NCI-H510A treated with DMSO at 0.1 percent for 48 hours (cell line): ENCODE results near the gene ZNRF2.

Experiments used
- DNase-seq: peaks from one replicate; lab custom pipeline; 2025; lab: John Stamatoyannopoulos, UW

The ZNRF2 gene

DNA sequence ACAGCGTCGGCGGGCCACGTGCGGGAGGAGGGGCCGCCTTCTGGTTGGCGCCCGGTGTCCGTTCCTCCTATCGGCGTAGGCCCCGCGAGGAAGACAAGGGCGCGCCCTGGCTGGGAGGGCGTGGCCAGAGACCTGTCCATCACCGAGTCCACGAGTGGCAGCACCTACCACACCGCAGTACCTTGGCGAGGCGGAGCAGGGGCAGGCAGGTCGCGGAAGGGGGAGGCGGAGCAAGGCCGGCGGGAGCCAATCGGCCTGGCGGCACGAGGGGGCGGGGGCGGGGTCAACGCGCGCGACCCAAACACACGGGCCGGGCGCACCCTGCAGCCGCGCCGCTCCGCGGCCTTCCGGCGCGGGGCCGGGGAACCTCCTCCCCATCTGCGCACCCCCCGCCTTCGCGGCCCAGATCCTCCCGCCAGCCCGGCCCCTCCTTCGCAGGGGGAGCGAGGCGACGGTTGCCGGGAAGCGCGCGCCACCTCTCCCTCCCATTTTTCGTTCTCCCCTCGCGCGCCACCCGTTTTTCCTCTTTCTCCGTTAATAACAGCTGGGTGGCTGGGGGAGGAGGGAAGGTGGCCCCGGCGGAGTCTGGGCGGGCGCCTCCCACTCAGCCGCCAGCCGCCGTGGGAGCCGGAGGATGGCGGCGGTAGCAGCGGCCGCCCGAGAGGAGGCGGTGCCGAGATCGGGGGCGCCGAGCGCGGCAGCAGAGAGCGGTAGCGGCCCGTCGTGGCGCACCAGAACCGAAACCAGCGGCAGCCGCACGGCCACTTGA is at the start of gene ZNRF2:
Gene ZNRF2 (plus strand): TSS at position 300 of the 769 bp plus-strand sequence. CDS start 761 bp downstream, outside the sequence.
- DNase-seq = peak; percentile 95

GRCh38 chr7:30237271-30237695 is 47.1 kb upstream of the ZNRF2 start:
- DNase-seq = no peak

DNA sequence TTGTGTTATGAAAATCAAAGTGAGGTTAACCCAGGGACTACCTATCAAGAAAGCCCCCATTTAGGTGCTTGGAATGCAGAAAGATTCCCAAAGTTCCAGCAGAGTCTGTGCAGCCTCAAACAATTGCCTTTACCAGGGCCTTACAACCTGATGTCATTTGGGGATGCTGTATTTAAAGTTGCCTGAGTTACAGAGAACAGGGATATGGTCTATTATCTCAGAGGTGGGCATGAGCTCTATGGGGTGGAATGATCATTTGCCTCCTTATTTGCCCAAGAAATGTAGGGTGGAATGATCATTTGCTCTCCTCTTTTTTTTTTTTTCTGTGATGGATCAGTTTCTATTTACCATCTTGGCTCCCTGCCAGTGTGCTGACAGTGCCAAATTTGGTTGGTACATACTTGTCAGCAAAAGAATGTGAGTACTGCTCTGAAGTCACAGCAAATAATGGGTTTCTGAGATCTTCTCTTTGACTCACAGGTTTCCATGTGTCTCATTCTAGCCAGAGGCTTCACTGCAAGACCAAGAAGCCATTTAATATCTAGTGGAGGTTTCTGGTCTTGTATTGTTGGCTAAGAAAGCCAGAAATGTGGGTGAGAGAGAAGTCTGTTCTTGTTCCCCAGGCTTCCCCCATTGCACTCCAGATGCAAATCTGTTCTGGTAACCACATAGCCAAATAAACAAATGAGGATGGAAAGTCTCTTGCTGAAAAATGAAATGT is 45.5 kb upstream of the ZNRF2 start:
- peak; percentile 80 for DNase-seq

GRCh38 chr7:30240106-30240800 is 44.1 kb upstream of the ZNRF2 start:
- DNase-seq = no peak

DNA sequence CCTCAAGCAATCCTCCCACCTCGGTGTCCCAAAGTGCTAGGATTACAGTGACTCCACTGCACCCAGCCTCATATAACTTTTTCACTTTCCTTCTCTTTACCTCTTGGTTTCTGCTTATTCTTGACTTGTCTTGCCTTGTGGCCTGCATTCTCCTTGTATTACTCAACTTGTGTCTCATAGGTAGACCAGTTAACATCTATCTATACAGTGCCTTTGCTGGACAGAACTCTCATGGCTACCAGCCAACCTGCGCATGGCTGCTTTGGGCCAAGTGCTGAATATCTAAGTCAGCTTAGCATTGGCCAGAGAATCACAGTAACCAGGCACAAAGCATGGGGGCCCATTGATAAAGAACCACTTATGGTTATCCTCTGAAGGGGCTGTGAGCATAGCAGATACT is 42.6 kb upstream of the ZNRF2 start:
- no peak for DNase-seq

DNA sequence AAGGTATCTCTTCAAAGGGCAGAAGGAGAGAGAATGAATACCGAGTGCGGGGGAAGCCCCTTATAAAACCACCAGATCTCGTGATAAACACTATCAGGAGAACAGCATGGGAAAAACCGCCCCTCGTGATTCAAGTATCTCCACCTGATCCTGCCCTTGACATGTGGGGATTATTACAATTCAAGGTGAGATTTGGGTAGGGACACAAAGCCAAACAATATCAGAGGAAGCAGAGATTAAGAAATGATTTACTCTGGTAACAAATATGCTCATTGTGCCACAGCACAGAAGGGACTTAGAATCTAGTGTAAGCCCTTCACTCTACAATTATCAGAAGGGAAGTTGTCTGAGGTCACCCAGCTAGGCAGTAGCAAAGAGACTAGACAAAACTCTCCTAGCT is 40.1 kb upstream of the ZNRF2 start:
- DNase-seq = no peak

GRCh38 chr7:30245913-30246312 is 38.5 kb upstream of the ZNRF2 start:
- no peak for DNase-seq

DNA sequence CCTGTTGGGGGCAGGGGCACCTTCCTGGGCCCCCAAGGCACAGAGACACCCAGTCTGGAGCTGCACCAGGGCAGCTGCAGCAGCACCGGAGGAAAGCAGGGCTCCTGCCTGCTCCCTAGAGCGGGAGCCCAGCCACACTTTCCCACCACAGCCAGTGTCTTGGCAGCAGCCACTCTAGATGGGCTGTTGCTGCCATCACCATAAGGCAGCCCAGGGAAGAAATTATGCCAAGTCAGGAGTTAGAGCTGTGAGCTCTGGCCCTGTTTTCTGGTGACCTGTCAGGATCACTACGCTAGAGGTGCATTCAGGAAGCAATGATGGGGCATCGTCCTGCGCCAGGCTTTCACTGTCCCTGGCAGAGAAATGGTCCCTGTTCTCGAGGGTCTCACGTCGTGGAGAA is 38.0 kb upstream of the ZNRF2 start:
- no peak for DNase-seq

DNA sequence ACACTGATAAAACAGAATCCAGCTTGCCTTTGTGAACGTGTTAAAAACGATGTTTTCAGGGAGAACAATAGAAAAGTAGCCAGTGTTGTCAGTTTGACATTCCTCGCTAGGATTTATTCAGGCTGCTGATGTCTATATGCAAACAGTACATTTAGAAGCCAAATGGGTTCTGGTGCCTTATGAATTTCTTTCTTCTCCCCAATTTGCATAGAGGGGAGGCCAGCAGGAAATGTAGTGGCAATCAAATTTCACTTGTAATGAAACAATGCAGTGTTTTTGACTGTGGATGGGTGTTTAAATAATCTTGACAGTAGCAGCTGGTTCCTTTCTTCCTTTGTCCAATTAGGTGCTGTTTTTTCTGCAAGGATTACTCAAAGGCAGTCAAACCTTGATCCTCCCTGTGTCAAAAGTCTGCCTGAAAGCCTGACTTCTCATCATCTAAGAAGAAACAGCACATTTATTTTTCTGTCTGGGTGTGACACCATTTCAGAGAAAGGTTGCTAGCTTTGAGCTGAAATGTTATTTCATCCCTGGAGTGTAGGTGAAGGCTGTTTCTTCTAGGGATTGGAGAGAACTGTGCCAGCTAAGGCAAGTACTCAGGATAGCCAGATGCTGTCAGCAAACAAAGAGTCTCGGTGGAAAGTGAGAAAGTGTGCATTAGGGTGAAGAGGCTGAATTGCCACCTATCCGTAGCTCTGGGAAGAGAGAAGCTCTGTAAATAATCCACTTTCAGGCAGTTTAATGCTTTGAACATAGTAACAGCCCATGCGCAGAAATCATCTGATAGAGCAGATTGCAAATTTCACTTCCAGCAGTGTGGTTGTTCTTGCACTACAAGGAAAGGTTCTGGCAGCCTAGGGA is 36.6 kb upstream of the ZNRF2 start:
- peak; percentile 90 for DNase-seq

DNA sequence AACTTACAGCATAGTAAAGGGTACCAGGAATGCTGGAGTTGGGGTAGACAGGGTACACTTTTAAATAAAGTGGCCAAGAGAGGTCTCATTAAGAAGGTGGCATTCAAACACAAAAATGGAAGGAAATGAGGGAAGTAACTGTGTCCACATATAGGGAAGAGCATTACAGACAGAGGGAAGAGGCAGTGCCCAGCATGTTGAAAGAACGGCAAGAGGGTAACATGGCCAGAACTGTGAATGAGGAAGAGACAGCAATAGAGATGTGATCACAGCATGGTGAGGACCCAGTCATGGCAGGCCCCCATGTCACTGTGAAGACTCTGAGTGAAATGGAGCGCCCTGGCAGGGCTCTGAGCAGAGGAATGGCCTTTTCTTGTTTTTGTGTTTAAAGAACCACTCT is 35.1 kb upstream of the ZNRF2 start:
- DNase-seq = no peak

GRCh38 chr7:30249986-30250774 is 34.2 kb upstream of the ZNRF2 start:
- no peak for DNase-seq

- no peak for DNase-seq
These were observed 32.6 kb upstream of the ZNRF2 start for GRCh38 chr7:30251708-30252329.

DNA sequence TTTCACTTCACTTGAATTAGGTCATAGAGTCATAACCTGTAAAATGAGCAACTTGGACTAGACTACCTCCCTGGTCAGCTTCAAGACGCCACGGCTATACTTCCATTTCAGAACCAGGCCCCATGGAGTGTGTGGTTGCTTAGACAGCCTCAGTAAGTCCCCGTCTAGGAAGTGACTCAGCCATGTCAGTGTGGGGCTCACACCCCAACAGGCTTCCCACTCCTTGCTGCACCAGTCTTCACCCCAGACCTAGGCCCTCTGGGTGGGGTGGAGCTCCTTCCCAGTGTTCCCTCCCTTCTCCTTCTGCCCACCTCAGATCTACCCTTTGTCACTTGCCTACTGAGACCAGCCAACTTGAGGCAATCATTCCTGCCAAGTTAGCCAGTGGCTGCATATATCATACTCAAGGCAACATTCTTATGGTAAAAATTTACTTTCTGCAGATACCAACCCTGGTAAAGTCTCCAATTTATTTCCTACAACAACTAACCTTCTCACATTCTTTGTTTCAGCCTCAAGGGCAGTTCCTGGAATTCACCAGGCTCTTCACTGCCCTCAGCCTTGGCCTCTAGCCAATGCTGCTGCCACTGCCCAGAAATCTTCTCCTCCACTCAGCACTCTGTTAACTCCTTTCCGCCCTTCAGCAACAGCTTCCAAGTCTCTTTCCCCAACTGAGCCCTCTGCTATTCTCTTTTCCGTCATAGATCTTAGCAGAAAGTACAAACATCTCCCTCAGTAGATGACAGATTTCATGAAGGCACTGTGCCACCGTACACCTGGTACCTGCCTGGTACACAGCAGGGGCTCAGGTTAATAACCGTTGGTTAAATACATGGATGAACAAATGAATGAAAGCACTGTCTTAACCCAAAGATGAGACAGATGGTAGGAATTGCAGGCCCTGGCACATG is 31.3 kb upstream of the ZNRF2 start:
- peak; percentile 55 for DNase-seq

GRCh38 chr7:30253796-30254165 is 30.6 kb upstream of the ZNRF2 start:
- no peak for DNase-seq

DNA sequence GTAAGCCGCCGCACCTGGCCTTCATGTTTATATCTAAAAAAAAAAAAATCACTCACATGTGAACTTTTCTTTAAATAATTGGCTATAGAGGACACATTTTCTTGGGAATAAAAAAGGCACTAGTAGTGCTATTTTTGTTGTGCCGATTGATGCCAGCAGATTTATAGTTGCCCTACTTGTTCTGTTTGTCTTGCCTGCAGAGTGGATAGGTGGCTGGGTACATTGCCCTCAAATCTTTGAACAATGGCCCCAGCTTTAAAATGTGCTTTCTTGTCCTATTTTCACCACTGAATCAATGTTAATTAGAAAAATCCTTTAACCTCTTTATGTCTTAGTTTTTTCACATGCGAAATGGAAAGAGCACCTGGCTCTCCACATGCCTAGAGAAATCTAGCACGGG is 30.1 kb upstream of the ZNRF2 start:
- no peak for DNase-seq

DNA sequence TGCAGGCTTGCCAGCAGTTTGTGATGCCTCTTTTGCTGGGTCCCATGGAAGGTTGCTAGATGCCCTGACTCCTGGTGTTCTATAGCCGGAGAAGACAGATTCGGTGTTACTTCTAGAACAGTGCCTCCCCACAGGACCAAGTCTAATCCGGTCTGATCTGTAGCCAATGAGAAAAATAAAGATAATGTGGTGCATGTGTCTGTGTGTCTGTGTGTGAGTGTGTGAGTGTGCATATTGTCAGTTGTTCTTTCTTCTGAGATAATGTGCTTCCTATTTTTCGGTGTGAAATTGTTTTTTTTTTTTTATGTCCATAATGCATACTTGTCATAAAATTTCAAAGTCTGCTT is 29.7 kb upstream of the ZNRF2 start:
- DNase-seq = no peak

DNA sequence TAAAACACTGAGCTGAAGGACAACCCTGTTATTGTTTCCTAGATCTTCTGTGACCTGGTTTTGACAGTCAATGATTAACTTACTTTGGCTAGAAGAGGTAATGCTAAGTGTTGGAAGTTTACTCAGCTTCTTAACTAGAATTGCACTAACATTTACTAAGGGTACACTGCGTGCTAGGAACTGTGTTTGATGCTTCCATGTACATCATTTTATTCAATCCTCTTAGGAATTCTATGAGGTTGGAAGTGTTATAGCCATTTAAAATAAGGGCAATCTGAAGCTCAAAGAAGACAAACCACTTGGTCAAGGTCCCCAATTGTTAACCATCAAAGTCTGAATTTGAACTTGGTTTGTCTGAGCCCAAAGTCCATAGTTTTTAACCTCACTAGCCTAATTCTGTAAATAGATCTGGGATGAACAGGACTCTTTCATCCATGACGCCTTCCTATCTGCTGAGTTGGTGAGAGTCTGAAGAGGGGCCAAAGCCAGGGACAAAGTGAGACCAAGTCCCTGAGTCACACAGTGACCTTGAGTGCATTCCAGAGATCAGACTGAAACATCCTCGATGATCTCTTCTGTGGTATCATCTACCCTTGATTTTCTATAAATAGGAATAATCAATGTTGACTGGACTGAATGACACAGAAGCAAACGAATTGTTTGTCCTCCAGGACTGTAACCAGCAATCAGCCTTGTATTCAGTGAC is 29.2 kb upstream of the ZNRF2 start:
- DNase-seq = no peak

DNA sequence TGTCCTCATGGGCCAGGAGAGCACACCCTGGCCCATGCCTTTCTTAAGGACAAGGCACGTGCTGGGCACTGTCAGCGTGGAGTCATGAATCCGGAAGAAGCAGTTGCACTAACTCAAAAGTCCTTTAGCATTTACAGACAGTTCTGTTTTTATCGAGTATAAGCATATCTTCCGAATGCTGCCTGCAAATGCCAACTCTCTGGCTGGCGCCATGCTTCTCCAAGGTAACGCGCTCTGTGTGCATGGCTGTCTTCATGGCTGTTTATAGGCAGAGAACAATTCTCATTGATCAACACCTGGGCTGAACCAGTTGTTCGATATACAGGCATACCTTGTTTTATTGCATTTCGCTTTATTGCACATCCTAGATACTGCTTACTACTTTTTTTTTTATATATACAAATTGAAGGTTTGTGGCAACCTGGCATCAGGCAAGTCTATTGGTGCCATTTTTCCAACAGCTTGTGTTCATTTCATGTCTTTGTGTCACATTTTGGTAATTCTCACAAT is 28.0 kb upstream of the ZNRF2 start:
- no peak for DNase-seq

GRCh38 chr7:30260246-30260768 is 24.1 kb upstream of the ZNRF2 start:
- no peak for DNase-seq
